Glutamatergic neuron (in vitro differentiated cells): ENCODE measurements around the gene ZMYM2. TPM values are rescaled to one million over a fixed set of nuclear protein-coding genes. Genes with fewer than 3 reads are reported as not detected.

ENCODE experiments used
- DNase-seq: peaks from one replicate; pipeline ENCODE4 v3.0.0; 2022
- H3K27ac Mint-ChIP-seq: one replicate; pipeline ENCODE4 v1.8.0; 2020; ENCODE audit warnings: mild to moderate bottlenecking, mixed read lengths, inconsistent platforms; ENCODE audit not compliant: unreplicated experiment
- H3K27me3 Mint-ChIP-seq: one replicate; pipeline ENCODE4 v1.8.0; 2020; ENCODE audit warnings: mild to moderate bottlenecking, moderate library complexity, mixed read lengths, inconsistent platforms; ENCODE audit not compliant: unreplicated experiment
- H3K36me3 Mint-ChIP-seq: one replicate; pipeline ENCODE4 v1.8.0; 2020; ENCODE audit warnings: mild to moderate bottlenecking, mixed read lengths, inconsistent platforms; ENCODE audit not compliant: unreplicated experiment
- H3K4me1 Mint-ChIP-seq: one replicate; pipeline ENCODE4 v1.8.0; 2020; ENCODE audit warnings: mild to moderate bottlenecking, low read depth, mixed read lengths, inconsistent platforms; ENCODE audit not compliant: unreplicated experiment
- H3K4me3 Mint-ChIP-seq: one replicate; pipeline ENCODE4 v1.8.0; 2020; ENCODE audit warnings: mild to moderate bottlenecking, mixed read lengths, inconsistent platforms; ENCODE audit not compliant: unreplicated experiment
- H3K9me3 Mint-ChIP-seq: one replicate; pipeline ENCODE4 v1.8.0; 2020; ENCODE audit warnings: mild to moderate bottlenecking, moderate library complexity, mixed read lengths, inconsistent platforms; ENCODE audit not compliant: unreplicated experiment
- CTCF ChIP-seq: fragments of 200-600 bp; sonication (generic); IDR thresholded peaks from one replicate; pipeline ENCODE4 v1.5.0; 2021; ENCODE audit not compliant: partially characterized antibody, unreplicated experiment
- total RNA-seq: library from RNA; stranded (reverse); fragmentation: NEBNext Ultra II Directional; extraction: Animal tissue kit (Norgen Biotek cat#: 25700); gene quantifications from one replicate; pipeline ENCODE4 v1.2.1, GENCODE V29; 2021; ENCODE audit not compliant: unreplicated experiment

Gene ZMYM2
- total RNA-seq, 1 donor from 2014 or later, result 215 TPM

- no peak for DNase-seq
- no peak overlapping the region for H3K4me3 Mint-ChIP-seq
- H3K4me1 Mint-ChIP-seq, result peaks cover 2% of the 10 kb centered on the region
- H3K27ac Mint-ChIP-seq, result no peak overlapping the region
- peaks cover 10% of the 10 kb centered on the region for H3K9me3 Mint-ChIP-seq
- peaks cover 1% of the 10 kb centered on the region for H3K27me3 Mint-ChIP-seq
- peaks cover 23% of the 10 kb centered on the region for H3K36me3 Mint-ChIP-seq
- TF ChIP-seq CTCF, result no peak
Measured at GRCh38 chr13:20043207-20043925, 84.8 kb downstream of the ZMYM2 start.

GRCh38 chr13:20044086-20044485 lies 85.6 kb downstream of the ZMYM2 start:
- no peak for DNase-seq
- no peak overlapping the region for H3K27ac Mint-ChIP-seq
- H3K4me1 Mint-ChIP-seq, result no peaks in the 10 kb centered on the region
- peaks cover 10% of the 10 kb centered on the region for H3K9me3 Mint-ChIP-seq
- H3K27me3 Mint-ChIP-seq, result peaks cover 1% of the 10 kb centered on the region
- TF ChIP-seq CTCF, result no peak
- no peak overlapping the region for H3K4me3 Mint-ChIP-seq
- H3K36me3 Mint-ChIP-seq, result peaks cover 20% of the 10 kb centered on the region

GRCh38 chr13:20045950-20046548 lies 87.5 kb downstream of the ZMYM2 start:
- no peak for DNase-seq
- no peak for TF ChIP-seq CTCF
- Mint-ChIP-seq H3K9me3 (peaks cover 6% of the 10 kb centered on the region), H3K4me3 (no peak overlapping the region), H3K36me3 (peaks cover 9% of the 10 kb centered on the region), H3K27ac (no peak overlapping the region), H3K27me3 (peaks cover 1% of the 10 kb centered on the region), H3K4me1 (no peaks in the 10 kb centered on the region)

GRCh38 chr13:20049558-20050473 lies 91.3 kb downstream of the ZMYM2 start:
- H3K27ac Mint-ChIP-seq, result no peak overlapping the region
- DNase-seq, result no peak
- no peak overlapping the region for H3K4me3 Mint-ChIP-seq
- H3K9me3 Mint-ChIP-seq, result no peaks in the 10 kb centered on the region
- H3K27me3 Mint-ChIP-seq, result no peaks in the 10 kb centered on the region
- H3K36me3 Mint-ChIP-seq, result no peaks in the 10 kb centered on the region
- H3K4me1 Mint-ChIP-seq, result no peaks in the 10 kb centered on the region
- no peak for TF ChIP-seq CTCF
